LNCAP (cell line): Measurements from ENCODE around the gene ALDH9A1.

Experiments used
- TF ChIP-seq, protein P1 (sequence below): fragments of 450-650 bp; IDR thresholded peaks from 2 replicates; pipeline ENCODE4 v1.5.1; 2017; ENCODE audit warnings: mild to moderate bottlenecking

Gene ALDH9A1

GRCh38 chr1:165662186-165662585, 36.2 kb downstream of the ALDH9A1 start:
- TF ChIP-seq, protein P1, sequence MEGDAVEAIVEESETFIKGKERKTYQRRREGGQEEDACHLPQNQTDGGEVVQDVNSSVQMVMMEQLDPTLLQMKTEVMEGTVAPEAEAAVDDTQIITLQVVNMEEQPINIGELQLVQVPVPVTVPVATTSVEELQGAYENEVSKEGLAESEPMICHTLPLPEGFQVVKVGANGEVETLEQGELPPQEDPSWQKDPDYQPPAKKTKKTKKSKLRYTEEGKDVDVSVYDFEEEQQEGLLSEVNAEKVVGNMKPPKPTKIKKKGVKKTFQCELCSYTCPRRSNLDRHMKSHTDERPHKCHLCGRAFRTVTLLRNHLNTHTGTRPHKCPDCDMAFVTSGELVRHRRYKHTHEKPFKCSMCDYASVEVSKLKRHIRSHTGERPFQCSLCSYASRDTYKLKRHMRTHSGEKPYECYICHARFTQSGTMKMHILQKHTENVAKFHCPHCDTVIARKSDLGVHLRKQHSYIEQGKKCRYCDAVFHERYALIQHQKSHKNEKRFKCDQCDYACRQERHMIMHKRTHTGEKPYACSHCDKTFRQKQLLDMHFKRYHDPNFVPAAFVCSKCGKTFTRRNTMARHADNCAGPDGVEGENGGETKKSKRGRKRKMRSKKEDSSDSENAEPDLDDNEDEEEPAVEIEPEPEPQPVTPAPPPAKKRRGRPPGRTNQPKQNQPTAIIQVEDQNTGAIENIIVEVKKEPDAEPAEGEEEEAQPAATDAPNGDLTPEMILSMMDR = no peak

DNA sequence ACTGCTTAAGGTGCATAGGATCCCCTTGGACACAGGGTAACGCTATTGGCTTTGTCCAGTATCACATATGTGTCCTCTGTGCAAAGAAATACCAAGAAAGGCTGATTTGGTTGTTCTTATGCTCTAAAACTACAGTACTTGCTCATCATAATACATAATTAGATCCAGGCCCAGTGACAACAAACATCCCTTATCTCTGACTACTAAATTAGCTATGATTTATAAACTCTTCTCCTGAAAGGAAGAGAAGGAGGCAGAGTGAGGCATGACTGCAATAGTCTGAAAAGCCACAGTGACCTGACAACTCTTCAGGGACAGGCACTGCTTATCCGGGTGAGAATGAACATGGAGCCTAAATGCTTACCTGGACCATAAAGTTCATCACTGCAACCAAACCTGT, 36.7 kb downstream of the ALDH9A1 start:
- TF ChIP-seq, protein P1 = no peak

DNA sequence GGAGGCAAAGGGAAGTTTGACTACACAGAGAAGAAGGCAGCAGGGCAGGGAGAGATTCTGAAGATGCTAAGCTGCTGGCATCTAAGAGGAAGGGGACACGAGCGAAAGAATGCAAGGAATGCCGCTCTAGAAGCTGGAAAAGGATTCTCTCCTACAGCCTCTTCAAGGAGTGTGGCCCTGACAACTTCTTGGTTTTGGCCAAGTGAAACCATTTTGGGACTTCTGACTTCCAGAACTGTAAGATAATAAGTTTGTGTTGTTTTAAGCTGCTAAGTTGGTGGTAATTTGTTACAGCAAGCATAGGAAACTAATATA, 38.8 kb downstream of the ALDH9A1 start:
- TF ChIP-seq, protein P1 = no peak

DNA sequence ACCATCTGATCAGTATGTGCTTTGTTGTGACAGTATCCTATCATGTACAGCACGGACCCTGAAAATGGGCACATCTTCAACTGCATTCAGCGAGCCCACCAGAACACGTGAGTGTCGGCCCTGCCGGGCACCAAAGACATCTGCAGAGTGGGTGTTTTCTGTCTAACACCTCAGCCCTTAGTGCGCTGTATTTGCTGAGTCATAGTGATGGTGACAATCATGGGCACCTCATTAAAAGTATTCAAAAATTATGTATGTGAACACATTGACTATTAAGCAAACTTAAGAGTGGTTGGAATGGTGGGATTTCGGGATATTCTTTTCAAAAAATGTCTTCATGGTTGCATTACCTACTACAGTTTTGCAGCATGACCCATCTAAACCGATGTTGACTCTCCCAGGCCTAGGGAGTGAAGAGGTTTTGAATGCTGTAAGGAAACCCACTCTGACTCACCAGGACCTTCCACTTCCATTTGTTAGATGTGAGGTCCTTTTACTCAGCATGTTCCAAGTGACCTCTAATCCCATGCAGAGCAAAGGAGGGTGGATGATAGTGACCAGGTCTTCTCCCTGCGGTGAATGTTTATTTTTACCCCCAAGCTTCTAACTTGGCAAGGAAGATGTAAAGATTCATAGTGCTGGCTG, 47.3 kb downstream of the ALDH9A1 start:
- TF ChIP-seq, protein P1 = no peak

DNA sequence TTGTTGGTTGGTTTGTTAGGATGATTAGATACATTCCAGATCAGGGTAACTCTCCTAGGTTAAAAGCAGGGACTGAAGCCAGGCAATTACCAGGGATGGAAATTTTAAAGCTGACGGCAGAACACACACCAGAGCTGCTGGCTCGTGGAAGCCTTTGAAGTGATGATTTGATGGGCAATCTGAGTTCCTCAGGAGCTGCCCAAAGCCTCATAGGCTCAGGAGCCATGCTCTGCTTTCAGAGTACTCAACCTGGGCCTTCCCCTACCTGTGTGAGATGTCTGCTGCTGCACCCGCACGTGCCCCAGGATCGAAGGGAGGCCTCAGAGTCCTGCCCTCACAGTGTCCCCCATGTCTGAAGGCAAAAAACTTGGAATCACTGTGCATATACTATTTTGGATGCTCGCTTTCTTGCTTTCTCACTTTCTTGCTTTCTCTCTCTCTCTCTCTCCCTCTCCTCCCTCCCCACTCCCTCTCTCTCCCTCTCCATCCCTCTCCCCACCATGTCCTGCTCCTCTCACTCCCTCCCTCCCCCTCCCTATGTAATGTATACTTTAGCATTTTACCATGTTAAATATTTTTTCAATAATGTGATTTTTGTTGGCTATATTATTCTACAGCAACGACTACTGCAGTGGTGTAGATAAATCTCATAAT, 49.3 kb downstream of the ALDH9A1 start:
- TF ChIP-seq, protein P1 = no peak

DNA sequence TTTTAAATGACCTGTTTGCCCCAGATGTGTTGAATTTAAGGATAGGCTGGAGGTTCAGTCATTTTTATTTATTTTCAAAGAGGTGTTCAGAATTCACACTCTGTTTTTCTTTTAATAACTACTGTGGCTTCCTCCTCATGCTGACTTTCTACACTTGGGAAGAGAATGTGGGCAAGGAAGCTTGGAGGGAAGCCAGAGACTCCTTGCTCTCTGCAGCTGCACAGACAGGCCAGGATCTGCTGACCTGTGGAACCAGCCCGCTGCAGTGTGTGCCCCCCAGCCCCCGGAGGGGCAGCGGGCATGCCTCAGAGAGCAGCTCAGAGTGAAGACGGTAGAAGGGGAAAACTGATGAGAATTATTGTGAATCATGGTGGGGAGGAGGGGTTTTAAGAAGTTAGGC, 50.4 kb downstream of the ALDH9A1 start:
- TF ChIP-seq, protein P1 = no peak

DNA sequence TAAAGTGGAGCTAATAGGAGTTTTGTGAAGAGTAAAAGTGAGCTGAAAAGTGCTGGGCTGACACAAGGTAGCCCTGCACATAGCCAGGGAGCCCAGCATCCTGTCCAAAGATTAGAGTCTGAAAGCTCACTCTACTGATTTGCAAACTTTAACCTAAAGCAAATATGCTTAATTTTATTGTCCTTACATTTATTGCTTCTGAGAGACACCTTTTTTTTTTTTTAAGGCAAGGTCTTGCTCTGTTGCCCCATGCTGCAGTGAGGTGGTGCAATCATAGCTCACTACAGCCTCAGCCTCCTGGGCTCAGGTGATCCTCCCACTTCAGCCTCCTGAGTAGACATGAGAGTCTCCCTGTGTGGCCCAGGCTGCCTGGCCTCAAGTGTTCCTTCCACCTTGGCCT, 50.8 kb downstream of the ALDH9A1 start:
- TF ChIP-seq, protein P1 = no peak
